Fibroblast of lung (primary cell): ENCODE results near the gene SLC6A20.

Source experiments
- CTCF ChIP-seq, 2 donors: IDR thresholded peaks in 1 of 2; conservative IDR thresholded peaks in 1 of 2; 1 replicate in 1 of 2; 2 replicates in 1 of 2; pipeline ENCODE4 v1.5.1; 2011 to 2012; ENCODE audit warnings: low read length in 2 of 2, control low read depth in 1 of 2, inconsistent platforms in 1 of 2, low read depth in 1 of 2, mild to moderate bottlenecking in 1 of 2
- EZH2 ChIP-seq: IDR thresholded peaks from 2 replicates; pipeline ENCODE4 v1.5.1; 2012; ENCODE audit warnings: low read length, control low read depth, mild to moderate bottlenecking; ENCODE audit errors: missing control alignments

- no peak for TF ChIP-seq CTCF (conservative IDR thresholded peaks at IDR 0.05 in 1 of 2, IDR thresholded peaks at IDR 0.05 in 1 of 2; ENCODE audit: low read depth in 1 of 2, low read length in 2 of 2)
- TF ChIP-seq EZH2: no peak
Measured at GRCh38 chr3:45746165-45746776, 50.1 kb downstream of the SLC6A20 start.
